A673 (cell line): ENCODE measurements around the gene SLC25A20.

Experiments used
- CTCF ChIP-seq: fragments of 300-800, 200-600 bp; sonication (generic); conservative IDR thresholded peaks from 2 replicates; pipeline ENCODE4 v1.5.1; 2017; ENCODE audit warnings: low read depth, mild to moderate bottlenecking, antibody characterized with exemption, low read length, moderate library complexity, mixed read lengths
- EZH2 ChIP-seq: fragments of 200-600 bp; sonication (generic); IDR thresholded peaks from 2 replicates; pipeline ENCODE4 v1.6.1; 2017; ENCODE audit warnings: borderline replicate concordance, low read depth, mild to moderate bottlenecking, mixed read lengths, antibody characterized with exemption, low read length; ENCODE audit not compliant: poor library complexity, severe bottlenecking

GRCh38 chr3:48845170-48845569 lies 53.5 kb downstream of the SLC25A20 start:
- TF ChIP-seq CTCF (no peak), EZH2 (no peak)
